Mesodermal cell (in vitro differentiated cells): ENCODE results near the gene RBM10.
A peak's percentile ranks its signal among the peaks of the same experiment; 100 is the strongest.

Source experiments
- H3K27ac ChIP-seq: 2 replicates; pipeline ENCODE4 v1.7.0; 2013; ENCODE audit warnings: mild to moderate bottlenecking, low read depth, low read length, moderate library complexity; ENCODE audit not compliant: severe bottlenecking
- H3K36me3 ChIP-seq: 2 replicates; pipeline ENCODE4 v1.7.1; 2013; ENCODE audit warnings: mild to moderate bottlenecking, low read length, moderate library complexity; ENCODE audit not compliant: control insufficient read depth, insufficient read depth
- H3K4me1 ChIP-seq: one replicate; pipeline ENCODE4 v1.7.1; 2013; ENCODE audit warnings: mild to moderate bottlenecking, low read length; ENCODE audit not compliant: insufficient read depth, control insufficient read depth, poor library complexity, severe bottlenecking
- H3K4me3 ChIP-seq: 2 replicates; pipeline ENCODE4 v1.7.0; 2013; ENCODE audit warnings: low read length, control low read depth, mild to moderate bottlenecking; ENCODE audit not compliant: insufficient read depth, poor library complexity, severe bottlenecking; ENCODE audit errors: extremely low read depth
- H3K9me3 ChIP-seq: 2 replicates; pipeline ENCODE4 v1.7.1; 2013; ENCODE audit warnings: mild to moderate bottlenecking, low read length, moderate library complexity; ENCODE audit not compliant: control insufficient read depth
- WGBS, 2 experiments: methylation state at CpG; one replicate each; pipeline ENCODE4 v1.1.5; 2013; ENCODE audit warnings: missing lambda C conversion rate in 2 of 2; ENCODE audit not compliant: insufficient coverage in 2 of 2; 5-methylcytosine and 5-hydroxymethylcytosine counted together

The RBM10 gene

DNA sequence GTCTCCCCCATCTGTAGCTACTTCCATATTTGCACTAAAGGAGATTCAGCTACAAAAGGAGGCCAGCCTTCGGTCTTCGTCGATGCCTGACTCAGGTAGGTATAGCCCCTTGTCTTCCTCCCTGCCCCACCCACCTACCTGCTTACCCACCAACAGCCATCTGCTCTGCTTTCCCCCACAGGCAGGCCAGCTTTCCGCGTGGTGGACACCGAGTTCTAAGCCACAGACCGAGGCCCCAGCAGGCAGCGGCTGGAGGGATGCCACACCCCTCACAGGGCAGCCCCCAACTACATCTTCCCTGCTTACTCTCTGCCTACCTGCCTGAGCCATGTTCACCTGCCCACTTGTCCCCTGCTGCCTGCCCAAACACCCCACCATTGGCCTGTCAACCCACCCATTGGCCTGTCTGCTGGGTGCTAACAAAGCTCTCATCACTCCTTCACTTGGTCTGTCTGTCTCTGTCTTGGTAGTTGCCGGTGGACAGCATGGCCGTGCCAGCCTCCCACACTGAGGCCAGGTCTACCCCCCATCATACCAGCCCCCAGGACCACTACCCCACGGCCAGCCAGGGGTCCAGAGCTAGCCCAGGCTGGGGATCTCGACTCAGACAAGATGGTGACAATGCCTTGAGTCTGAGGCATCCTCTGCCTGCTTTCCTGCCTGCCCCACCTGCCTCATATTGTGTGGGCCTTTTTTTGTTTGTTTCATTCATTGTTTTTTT, 83.7 kb downstream of the RBM10 start:
- Histone ChIP-seq H3K4me1 (no peaks in the 10 kb centered on the region), H3K4me3 (no peak overlapping the region), H3K27ac (no peak overlapping the region), H3K36me3 (peaks cover 48% of the 10 kb centered on the region), H3K9me3 (no peaks in the 10 kb centered on the region)
- WGBS, 2 experiments, result 90 to 98% methylated on average over 2 to 5 of the region's 12 CpGs

DNA sequence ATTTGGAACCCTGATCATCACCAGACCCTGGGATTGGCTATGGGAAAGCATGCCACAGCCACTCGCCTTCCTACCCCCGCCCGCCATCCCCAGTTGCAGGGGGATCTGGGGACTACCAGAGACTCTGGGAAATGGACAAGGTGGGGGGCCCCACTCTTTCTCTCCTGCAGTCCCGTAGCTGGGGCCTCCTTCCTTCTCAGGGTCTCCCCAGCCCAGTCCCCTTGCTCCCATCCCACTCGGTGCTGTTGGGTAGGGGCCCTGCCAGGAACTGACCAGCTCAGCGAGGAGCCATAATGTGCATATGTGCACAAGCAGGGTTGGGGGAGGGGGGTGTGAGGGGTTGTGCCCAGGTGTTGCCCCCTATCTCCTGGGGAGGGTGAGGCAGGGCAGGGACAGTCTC, 84.4 kb downstream of the RBM10 start:
- H3K27ac ChIP-seq, result no peak overlapping the region
- H3K4me1 ChIP-seq, result no peaks in the 10 kb centered on the region
- 100% methylated on average over 3 of the region's 6 CpGs; no CpG with 5 or more reads in 1 of the 2 experiments for WGBS, 2 experiments
- no peaks in the 10 kb centered on the region for H3K9me3 ChIP-seq
- H3K4me3 ChIP-seq, result no peak overlapping the region
- H3K36me3 ChIP-seq, result peaks cover 41% of the 10 kb centered on the region

DNA sequence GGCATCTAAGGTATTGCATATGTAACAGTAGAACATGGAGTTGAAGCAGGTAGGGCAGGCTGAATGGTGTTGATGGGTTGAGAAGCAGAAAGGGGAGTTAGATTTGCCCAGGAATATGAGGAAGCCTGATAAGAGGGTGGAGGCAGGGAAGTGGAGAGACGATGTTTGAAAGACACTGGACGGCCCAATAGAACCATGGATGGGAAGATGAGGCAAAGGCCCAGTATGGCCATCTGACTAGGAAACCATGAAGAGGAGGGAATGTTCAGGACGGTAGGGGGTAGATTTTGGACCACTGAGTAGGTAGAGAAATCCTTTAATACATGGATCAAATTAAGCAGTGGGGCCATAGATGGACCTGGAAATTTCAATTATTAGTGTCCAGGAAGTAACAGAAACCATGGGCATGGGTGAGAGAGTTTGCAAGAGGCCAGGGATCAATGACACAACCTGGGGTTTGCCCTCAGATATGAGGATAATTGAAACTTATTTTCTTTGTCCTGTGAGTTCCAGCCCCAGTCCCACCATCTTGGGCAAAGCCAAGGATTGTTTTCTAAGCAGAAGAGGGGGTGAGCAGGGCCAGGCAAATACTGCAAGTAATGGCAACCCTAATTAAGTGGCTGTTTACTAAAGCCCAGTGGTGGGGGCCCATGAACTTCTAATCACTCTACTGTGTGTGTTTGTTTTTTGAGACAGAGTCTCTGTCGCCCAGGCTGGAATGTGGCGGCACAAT, 85.3 kb downstream of the RBM10 start:
- H3K36me3 ChIP-seq, result peaks cover 33% of the 10 kb centered on the region
- 97% methylated on average over 5 of the region's 5 CpGs; no CpG with 5 or more reads in 1 of the 2 experiments for WGBS, 2 experiments
- H3K27ac ChIP-seq, result no peak overlapping the region

DNA sequence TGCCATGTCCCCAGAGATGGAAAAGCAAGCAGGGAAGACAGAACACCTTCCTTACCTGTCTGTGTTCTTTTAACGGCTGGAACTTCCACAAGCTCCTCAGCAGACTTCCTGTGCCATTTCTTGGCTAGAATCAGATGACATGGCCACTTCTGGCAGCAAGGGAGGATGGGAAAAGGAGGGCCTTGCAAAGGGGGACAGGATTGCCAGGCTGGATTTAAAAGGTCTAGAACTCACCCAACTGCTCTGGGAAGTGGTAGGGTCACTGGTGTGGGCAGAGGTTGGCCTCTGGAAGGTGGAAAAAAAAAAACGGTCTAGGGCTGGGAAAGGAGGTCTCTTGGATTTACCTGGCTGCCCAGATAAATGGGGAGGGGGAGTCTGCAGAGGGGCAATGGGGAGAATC, 86.1 kb downstream of the RBM10 start:
- Histone ChIP-seq H3K4me1 (peaks cover 2% of the 10 kb centered on the region), H3K4me3 (no peak overlapping the region), H3K27ac (no peak overlapping the region), H3K9me3 (no peaks in the 10 kb centered on the region), H3K36me3 (peaks cover 26% of the 10 kb centered on the region)
- WGBS, 2 experiments, result 100% methylated on average over 1 of the region's 2 CpGs; no CpG with 5 or more reads in 1 of the 2 experiments

More for the DNA sequence above, 85.3 kb downstream of the RBM10 start:
- H3K9me3 ChIP-seq, result no peaks in the 10 kb centered on the region
- H3K4me3 ChIP-seq, result no peak overlapping the region
- H3K4me1 ChIP-seq, result peaks cover 2% of the 10 kb centered on the region

DNA sequence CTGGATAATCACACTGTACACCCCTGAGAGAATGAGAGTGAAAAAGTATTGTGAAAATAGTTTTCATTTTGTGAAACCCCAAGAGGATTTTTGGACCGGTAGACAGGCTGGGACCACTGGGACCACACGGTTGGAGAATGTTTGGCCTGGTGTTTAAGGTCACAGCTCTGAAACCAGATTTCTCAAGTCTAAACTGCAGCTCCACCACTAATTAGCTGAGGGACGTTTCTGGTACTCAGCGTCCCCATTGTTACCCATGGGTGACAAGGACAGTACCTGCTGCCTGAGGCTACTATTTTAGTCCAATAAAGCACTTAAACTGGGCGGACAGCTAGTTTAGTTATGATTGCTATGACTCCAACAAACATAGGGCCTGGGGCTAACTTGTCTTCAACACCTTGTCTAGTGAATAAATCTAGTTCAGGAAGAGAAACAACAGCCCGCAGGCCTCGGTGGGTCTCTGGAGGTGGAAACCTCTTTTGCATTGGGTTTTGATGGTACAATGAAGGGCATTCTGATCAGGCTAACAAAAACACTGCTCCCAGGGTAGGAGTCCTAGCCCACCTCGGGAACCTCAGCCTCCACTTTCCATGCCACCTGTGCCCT, 87.3 kb downstream of the RBM10 start:
- WGBS, 2 experiments, result 86 to 100% methylated on average over 2 of the region's 8 CpGs
- no peaks in the 10 kb centered on the region for H3K9me3 ChIP-seq
- H3K27ac ChIP-seq, result peak overlapping the region; percentile 90
- H3K4me3 ChIP-seq, result peak overlapping the region; percentile 56
- H3K36me3 ChIP-seq, result peaks cover 15% of the 10 kb centered on the region
- peaks cover 2% of the 10 kb centered on the region for H3K4me1 ChIP-seq

DNA sequence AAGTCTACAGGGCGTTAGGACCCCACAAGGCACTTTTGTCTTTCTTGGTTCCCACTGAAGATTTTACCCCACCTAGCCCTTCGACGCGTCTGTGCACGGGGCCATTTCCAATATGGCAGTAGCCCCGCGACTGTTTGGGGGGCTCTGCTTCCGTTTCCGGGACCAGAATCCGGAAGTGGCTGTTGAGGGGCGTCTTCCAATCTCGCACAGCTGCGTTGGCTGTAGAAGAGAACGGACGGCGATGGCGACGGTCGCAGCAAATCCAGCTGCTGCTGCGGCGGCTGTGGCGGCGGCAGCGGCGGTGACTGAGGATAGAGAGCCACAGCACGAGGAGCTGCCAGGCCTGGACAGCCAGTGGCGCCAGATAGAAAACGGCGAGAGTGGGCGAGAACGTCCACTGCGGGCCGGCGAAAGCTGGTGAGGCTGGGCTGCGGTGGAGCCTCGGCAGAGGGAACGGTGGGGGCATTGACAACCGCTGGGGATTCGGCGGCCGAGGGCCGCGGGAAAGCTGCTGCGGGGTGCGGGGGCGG, 87.8 kb downstream of the RBM10 start, which contains the start of gene USP11:
Gene USP11, plus strand, starts transcription at position 207 of the 530 bp plus-strand sequence. Its CDS starts 35 bp downstream, at position 242.
- H3K36me3 ChIP-seq, result peaks cover 11% of the 10 kb centered on the region
- peaks cover 2% of the 10 kb centered on the region for H3K4me1 ChIP-seq
- no peaks in the 10 kb centered on the region for H3K9me3 ChIP-seq
- 0 to 4% methylated on average over 16 to 17 of the region's 46 CpGs for WGBS, 2 experiments
- peak within 1 kb of the TSS; percentile 56 for H3K4me3 ChIP-seq
- peak within 1 kb of the TSS; percentile 90 for H3K27ac ChIP-seq

DNA sequence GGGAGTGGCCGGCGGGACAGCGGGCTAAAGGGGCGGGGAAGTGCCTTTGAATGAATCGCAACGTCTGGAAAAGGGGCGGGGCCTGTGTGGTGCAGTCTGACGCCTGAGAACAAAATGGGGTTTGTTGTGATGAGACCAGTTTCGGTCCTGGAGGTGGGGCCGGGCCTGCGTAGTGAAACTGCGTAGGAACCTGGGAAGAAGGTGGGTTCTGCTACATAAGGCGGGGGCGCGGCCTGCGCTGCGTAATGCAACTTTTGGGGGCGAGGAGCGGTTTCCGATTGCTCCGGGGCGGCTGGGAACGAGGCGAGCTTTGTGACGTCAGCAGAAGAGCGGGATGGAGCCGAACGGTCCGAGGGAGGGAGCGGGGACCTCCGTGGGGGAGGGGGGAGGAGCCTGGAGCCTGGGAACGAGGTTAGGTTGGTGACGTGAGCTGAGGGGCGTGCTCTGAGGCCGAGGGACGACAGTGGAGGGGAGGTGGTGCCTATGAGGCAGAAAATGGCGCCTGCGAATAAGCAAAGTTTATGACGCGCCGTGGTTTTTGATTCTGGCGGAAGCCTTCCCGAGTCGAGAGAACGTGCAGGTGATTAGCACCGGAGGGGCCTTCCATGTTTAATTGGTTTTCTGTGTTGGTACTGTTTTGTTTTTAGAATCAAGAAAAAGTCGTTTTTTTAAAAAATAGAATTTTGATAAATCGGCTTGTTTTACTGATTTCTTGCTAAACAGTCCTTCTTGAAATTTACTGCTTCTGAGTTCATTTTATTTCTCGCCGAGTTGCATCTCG, 88.5 kb downstream of the RBM10 start:
- WGBS, 2 experiments, result 0% methylated on average over 1 to 5 of the region's 51 CpGs
- H3K36me3 ChIP-seq, result peaks cover 7% of the 10 kb centered on the region
- H3K27ac ChIP-seq, result peak overlapping the region; percentile 90
- H3K4me1 ChIP-seq, result peaks cover 2% of the 10 kb centered on the region
- H3K9me3 ChIP-seq, result no peaks in the 10 kb centered on the region
- peak overlapping the region; percentile 56 for H3K4me3 ChIP-seq

DNA sequence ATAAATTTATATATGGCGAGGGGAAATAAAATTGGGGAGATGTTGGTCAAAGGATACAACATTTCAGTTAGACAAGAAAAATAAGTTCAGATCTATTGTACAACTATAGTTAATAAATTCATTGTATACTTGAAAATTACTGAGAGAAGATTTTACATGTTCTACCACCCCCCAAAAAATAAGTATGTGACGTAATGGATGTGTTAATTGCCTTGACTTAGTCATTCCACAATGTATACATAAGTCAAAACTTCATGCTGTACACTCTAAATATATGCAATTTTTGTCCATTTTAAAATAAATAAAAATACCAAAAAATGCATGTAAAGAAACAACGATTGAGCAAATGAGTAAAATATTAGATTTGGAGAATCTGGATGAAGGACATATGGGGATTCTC, 89.6 kb downstream of the RBM10 start:
- no peak overlapping the region for H3K27ac ChIP-seq
- no peaks in the 10 kb centered on the region for H3K9me3 ChIP-seq
- peaks cover 5% of the 10 kb centered on the region for H3K36me3 ChIP-seq
- peaks cover 2% of the 10 kb centered on the region for H3K4me1 ChIP-seq
- WGBS, 2 experiments, result no CpG with 5 or more reads among the region's 3 CpGs
- H3K4me3 ChIP-seq, result peak overlapping the region; percentile 56

DNA sequence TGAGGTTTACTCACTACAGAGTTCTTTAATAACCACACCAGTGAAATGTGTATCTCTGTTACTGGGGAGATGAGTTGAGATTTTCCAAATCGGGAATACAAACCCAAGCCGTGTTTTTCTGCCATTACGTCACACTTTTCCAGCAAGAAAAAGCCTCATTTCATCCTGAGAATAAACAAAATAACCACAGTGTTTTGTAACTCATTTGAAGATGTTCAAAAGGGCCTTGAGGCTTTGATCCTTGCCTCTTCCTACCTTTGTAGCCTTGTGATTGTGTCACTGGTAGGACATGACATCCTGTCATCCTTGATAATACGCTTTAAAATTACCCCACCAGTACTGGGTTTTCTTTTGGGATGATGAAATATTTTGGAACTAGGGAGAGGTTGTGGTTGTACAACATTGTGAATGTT, 90.7 kb downstream of the RBM10 start:
- no peaks in the 10 kb centered on the region for H3K9me3 ChIP-seq
- no CpG with 5 or more reads among the region's 4 CpGs for WGBS, 2 experiments
- H3K4me1 ChIP-seq, result peaks cover 2% of the 10 kb centered on the region
- H3K27ac ChIP-seq, result no peak overlapping the region
- H3K4me3 ChIP-seq, result no peak overlapping the region
- H3K36me3 ChIP-seq, result peaks cover 16% of the 10 kb centered on the region
